Amygdala (tissue), 56 donors: ENCODE measurements around the gene ABI1.
"Not testable (repeated sequence)": the region's sequence is repeated elsewhere in the genome, so short reads cannot be mapped to it uniquely, and the experiment has no call there.

Source experiments
- DNase-seq, 56 donors: peaks; one replicate each; lab custom pipeline; 2025; lab: John Stamatoyannopoulos, UW

Gene ABI1

GRCh38 chr10:26857553-26857952 lies 3.2 kb downstream of the ABI1 start:
- not testable (repeated sequence) for DNase-seq

GRCh38 chr10:26855186-26855585 lies 5.6 kb downstream of the ABI1 start:
- DNase-seq: no peak

GRCh38 chr10:26854524-26854923 lies 6.2 kb downstream of the ABI1 start:
- DNase-seq: no peak

GRCh38 chr10:26844396-26844975 lies 16.3 kb downstream of the ABI1 start:
- peak in 11 of 56 donors; percentile 3 to 54 (median 10) for DNase-seq

GRCh38 chr10:26843736-26844135 lies 17.0 kb downstream of the ABI1 start:
- DNase-seq: no peak

GRCh38 chr10:26841733-26842317 lies 18.9 kb downstream of the ABI1 start:
- DNase-seq: no peak

- no peak for DNase-seq
Measured at GRCh38 chr10:26840938-26841732, 19.6 kb downstream of the ABI1 start.

- no peak for DNase-seq
Measured at GRCh38 chr10:26839966-26840627, 20.7 kb downstream of the ABI1 start.

GRCh38 chr10:26837139-26837538 lies 23.6 kb downstream of the ABI1 start:
- no peak for DNase-seq

- no peak for DNase-seq
Measured at GRCh38 chr10:26835025-26835424, 25.7 kb downstream of the ABI1 start.

GRCh38 chr10:26832960-26833359 lies 27.8 kb downstream of the ABI1 start:
- no peak for DNase-seq

GRCh38 chr10:26831936-26832335 lies 28.8 kb downstream of the ABI1 start:
- no peak for DNase-seq

- no peak for DNase-seq
Measured at GRCh38 chr10:26829810-26830515, 30.8 kb downstream of the ABI1 start.

GRCh38 chr10:26824015-26824690 lies 36.6 kb downstream of the ABI1 start:
- DNase-seq: no peak

- DNase-seq: no peak
Measured at GRCh38 chr10:26821699-26822570, 38.8 kb downstream of the ABI1 start.

- no peak for DNase-seq
Measured at GRCh38 chr10:26815500-26815899, 45.3 kb downstream of the ABI1 start.

- DNase-seq: no peak
Measured at GRCh38 chr10:26810435-26811026, 50.2 kb downstream of the ABI1 start.

- DNase-seq: no peak
Measured at GRCh38 chr10:26809973-26810372, 50.8 kb downstream of the ABI1 start.

GRCh38 chr10:26807532-26807931 lies 53.2 kb downstream of the ABI1 start:
- no peak for DNase-seq
